PC-3 (cell line): Measurements from ENCODE around the gene HNRNPAB.

Source experiments
- CTCF ChIP-seq: fragments of 300-600 bp; sonication (generic); conservative IDR thresholded peaks from 2 replicates; pipeline ENCODE4 v1.5.1; 2017; ENCODE audit warnings: antibody characterized with exemption, low read depth, mild to moderate bottlenecking, low read length
- EZH2 ChIP-seq: fragments of 300-600 bp; sonication (generic); IDR thresholded peaks from one replicate; pipeline ENCODE4 v1.6.1; 2017; ENCODE audit warnings: antibody characterized with exemption, mild to moderate bottlenecking, low read length; ENCODE audit not compliant: unreplicated experiment
- EZH2phosphoT487 ChIP-seq: fragments of 300-600 bp; sonication (generic); IDR thresholded peaks from 2 replicates; pipeline ENCODE4 v1.6.1; 2018; ENCODE audit warnings: mild to moderate bottlenecking, antibody characterized with exemption, low read length, borderline replicate concordance

GRCh38 chr5:178210686-178211085, 6.4 kb downstream of the HNRNPAB start:
- TF ChIP-seq CTCF: no peak
- no peak for TF ChIP-seq EZH2
- TF ChIP-seq EZH2phosphoT487: no peak
